Suppressor macrophage treated with lipopolysaccharide for 1 hour (primary cell): ENCODE measurements around the gene FPGS.
A peak's percentile ranks its signal among the peaks of the same experiment; 100 is the strongest.
"Not testable (repeated sequence)": the region's sequence is repeated elsewhere in the genome, so short reads cannot be mapped to it uniquely, and the experiment has no call there.

Experiments used
- DNase-seq, 3 donors: peaks; one replicate each; pipeline ENCODE4 v3.0.0-alpha.2; 2020 to 2022

FPGS gene

DNA sequence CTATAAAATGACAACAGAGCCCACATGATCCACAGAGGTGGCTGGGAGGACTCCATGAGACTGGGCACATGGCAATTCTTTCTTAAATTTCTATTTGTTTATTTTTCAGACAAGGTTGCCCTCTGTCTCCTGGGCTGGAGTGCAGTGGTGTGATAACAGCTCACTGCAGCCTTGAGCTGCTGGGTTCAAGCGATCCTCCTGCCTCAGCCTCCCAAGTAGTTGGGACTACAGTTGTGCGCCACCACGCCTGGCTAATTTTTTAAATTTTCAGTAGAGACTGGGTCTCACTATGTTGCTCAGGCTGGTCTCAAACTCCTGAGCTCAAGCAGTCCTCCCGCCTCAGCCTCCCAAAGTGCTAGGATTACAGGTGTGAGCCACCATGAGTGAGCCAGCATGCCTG is 42.9 kb downstream of the FPGS start:
- not testable (repeated sequence) for DNase-seq

GRCh38 chr9:127846443-127847177 is 43.9 kb downstream of the FPGS start:
- DNase-seq, result no peak

DNA sequence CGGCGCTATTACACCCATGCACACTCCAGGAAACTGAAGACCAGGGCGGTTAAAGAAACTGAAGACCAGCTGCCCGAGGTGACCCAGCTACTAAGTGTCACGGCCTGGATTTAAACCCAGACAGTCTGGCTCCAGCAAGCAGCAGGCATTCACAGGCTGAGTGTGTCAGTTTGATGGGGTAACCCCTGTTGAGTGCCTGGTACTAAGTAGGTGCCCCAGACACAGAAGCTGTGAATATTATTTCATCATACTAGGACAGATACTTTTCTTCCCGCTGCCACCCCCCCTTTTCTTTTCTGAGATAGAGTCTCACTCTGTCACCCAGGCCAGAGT is 44.5 kb downstream of the FPGS start:
- DNase-seq, result peak; percentile 22 to 31 (median 22)

DNA sequence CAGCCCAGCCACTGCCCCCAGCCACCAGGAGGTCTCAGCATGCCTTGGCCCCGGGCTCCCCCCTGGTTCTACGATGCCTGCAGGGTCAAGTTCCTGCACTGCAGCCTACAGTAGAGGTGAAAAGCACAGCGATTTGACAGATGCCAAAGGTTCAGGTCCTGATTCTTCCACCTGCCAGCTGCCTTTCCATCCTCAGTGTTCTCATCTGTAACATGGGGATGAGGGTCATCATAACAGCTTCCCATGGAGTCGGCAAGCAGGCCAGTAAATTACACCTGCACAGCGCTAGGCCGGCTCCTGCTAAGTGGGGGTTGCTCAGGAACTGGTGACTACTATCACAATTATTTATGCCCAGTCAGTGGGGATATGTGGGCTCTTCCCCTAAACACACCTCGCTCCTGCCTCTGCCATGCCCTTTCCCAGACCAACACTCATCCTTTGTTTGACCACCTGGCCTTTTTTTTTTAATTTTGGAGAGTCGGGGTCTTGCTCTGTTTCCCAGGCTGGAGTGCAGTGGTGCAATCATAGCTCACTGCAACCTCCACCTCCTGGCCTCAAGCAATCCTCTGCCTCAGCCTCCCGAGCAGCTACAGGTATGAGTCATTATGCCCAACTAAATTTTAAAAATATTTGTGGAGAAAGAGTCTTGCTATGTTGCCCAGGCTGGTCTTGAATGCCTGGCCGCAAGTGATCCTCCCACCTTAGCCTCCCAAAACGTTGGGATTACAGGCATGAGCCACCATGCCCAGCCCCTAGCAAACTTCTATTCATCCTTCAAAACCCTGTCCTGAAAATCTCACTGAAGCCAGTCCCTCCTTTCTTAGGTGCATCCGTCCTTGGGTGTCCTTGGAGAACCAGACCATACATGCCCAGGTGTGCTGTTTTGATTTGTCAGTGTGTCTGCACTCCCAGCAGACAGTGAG is 45.4 kb downstream of the FPGS start:
- DNase-seq, result no peak

DNA sequence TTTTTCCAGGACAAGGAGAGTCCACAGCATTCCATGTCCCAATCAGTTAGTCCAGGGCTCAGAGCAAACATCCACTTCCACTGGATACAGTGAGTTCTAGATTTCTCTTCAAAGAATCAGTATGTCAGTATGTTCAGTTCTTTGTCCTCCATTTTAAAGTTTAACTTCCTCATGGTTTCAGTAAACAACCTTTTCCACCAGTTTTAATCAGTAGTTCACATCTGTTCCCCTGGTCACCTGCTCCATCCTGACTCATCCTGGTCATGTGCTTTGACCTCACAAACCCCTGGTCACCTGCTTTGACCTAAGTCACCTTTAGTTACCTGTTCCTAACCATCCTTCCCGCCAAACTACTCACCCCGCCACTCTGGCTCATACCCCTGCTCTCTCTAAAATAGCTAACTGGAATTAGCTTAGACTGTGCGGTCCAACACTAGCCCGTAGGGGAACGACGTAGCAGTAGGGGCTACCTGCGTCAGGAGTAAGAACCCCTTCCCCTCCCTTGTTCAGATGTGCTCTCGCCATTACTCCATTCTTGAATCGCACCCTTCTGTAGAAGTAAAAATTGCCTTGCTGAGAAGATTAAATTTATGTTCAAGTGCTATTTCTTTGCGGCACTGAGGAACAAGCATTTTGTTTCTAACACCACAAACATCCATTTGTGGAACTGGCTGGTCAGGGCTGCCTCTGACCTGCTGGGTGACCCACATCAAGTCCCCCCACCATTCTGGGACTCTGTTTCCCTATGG is 46.2 kb downstream of the FPGS start:
- no peak for DNase-seq

- DNase-seq, result no peak
Measured at GRCh38 chr9:127850286-127850830, 47.7 kb downstream of the FPGS start.

- no peak for DNase-seq
Measured at GRCh38 chr9:127852829-127853228, 50.1 kb downstream of the FPGS start.

DNA sequence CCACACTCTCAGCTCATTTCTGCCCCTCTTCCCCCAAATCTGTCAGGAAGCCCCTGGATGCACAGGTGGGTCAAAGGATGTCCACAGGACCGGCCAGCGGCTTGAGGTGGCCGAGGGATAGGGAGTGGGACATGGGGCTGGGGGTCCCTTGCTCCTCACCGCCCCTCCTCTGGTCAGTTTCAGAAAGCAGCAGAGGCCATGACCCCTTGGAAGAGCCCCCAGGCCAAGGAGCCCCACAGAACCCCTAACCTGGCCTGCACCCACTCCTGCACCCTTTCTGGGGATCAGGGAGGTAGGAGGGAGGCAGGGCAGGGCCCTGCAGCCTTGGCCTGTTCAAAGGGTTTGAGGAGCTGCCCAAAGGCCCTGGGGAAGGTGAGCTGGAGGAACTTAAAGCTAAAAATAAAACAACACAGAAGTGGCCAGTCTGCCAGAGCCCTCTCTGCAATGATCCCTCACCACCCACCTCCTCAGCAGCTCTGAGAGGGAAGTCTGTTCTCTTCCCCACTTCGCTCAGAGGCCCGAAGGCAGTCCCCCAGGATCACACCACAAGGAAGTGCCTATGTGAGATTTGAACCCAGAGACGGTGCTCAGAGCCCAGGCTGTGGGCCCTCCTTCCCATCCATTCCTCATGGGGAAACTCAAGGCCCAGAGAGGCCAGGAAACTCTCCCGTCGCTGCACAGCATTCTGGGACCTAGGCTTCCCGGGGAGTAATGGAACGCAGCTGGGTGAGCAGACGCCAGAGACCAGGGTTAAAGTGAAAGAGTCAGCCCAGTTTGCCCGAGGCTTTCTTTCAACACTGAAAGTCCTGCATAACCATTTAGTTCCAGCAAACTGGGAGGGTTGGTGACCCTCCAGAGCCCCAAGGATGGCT is 50.9 kb downstream of the FPGS start:
- DNase-seq, result peak; percentile 54 to 64 (median 58)

DNA sequence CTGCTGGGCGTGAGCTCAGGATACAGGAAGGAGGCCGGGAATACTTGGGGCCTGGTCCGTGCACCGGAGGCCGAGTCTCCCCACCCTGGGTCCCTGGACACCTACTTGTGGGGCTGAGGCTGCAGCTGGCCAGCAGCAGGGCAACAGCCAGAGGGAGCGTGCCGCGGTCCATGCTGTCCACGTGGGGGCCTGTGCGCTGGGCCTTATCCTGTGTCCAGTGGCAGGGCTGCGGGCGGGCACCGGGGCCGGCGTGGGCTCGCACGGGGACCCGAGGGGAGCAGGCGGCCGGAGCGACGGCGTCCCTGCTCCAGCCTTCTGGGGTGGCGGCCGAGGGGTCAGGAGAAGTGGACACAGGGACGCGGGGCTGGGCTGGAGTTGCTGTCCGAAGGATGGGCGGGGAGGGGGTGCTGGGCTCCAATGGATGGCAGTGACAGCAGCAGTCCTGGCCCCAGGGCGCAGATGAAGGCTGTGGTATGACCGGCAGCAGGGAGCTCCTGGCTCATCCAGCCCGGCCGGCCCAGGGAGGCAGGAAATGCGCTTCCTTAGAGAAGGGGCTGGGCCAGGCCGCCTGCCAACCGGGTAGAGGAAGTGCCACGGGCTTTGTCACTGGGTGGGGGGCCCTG is 51.6 kb downstream of the FPGS start, which contains the start of gene ENG:
Gene ENG (minus strand): TSS at position 475 of the 623 bp plus-strand sequence. CDS start 303 bp downstream, at position 172.
- DNase-seq, result peak; percentile 56 to 78 (median 57)

GRCh38 chr9:127854960-127855359 is 52.3 kb downstream of the FPGS start:
- DNase-seq, result no peak

GRCh38 chr9:127855522-127855921 is 52.8 kb downstream of the FPGS start:
- DNase-seq, result no peak

DNA sequence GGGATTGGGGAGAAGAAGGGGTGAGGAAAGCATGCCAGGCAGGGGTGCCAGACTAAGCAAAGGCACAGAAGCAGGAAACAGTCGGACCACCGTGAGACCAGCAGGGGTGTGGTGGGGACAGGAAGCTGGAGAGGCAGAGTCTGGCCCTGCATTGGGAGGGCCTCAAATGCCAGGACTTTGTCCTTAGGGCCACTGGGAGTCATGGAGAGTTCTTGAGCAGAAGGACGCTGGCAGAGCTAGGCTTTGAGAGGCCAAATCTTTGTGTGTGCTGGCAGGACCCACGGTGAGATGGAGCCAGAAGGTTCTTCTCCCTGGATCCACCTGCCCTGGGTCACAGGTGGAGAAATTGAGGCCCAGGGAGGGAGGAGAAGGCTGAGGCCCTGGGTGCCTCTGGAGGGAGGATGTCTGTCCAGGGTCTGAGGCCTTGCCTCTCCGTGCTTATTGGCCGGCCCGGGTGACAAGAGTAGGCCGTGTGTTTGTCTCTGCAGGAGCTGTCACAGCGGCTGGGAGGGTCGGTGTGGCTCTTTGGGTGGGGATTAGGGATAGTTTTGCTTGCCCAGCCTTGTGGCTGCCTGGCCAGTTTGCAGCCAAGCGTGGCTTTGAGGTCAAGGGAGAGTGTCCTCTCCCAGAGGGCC is 53.5 kb downstream of the FPGS start:
- no peak for DNase-seq

- DNase-seq, result no peak
Measured at GRCh38 chr9:127856729-127857116, 54.0 kb downstream of the FPGS start.

DNA sequence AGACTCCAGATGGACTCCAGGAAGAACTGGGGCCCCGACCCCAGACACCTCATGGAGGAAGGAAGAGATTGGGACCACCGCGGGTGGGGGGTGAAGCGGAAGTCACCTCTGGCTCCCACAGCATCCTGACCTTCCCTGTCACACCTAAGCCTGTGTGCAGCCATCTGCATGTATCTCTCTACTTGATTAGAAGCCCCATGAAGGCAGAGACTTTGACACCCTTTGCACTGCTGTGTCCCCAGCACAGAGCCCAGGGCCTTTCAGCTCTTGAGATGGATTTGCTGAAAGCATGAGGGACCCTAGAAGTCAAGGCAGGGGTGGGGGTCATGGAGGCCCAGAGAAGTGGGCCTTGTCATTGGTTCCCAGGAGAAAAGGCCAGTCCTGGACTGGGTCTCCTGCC is 54.6 kb downstream of the FPGS start:
- DNase-seq, result no peak

- no peak for DNase-seq
Measured at GRCh38 chr9:127858041-127858512, 55.4 kb downstream of the FPGS start.

- no peak for DNase-seq
Measured at GRCh38 chr9:127860260-127860659, 57.6 kb downstream of the FPGS start.

- no peak for DNase-seq
Measured at GRCh38 chr9:127860779-127861178, 58.1 kb downstream of the FPGS start.

DNA sequence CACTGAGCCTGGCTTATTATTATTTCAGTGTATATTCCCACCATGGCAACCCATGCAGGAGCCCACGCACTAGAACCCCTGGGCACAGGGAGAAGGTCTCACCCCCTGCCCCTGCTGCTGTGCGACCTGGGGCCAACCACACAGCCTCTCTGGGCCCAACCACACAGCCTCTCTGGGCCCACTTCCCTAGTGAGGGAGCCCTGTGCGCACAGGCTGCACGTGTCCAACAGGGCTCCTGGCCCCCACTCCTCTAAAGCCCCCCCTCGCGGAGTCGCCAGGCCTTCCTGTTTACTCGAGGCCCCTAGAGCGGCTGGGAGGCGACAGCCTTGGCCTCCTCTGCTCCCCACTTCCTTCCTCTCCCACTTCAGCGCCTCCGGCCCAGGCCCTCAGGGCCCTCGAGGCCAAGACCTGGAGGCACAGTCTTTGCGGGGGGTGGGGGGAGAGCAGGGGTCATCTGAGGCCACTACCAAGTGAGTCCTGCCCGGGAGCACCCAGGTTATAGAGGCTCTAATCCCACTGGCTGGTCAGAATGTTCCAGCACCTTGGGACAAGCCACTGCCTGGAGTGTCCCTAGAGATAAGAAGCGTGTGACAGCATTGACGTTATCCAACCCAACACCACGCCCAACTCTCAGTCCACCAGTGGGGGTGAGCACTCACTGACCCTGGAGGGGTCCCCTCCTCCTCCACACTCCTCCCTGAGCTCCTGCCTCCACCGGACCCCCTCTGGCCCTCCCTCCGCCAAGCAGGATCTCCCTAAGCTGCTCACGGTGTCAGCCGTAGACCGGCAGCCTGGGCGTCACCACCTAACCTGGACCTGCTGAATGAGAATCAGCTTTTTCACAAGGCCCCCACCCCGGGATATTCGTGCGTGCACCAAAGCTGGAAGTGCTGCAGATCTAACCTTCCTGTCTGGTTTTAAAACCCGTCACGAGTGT is 59.7 kb downstream of the FPGS start:
- peak; percentile 57 to 75 (median 59) for DNase-seq

GRCh38 chr9:127863191-127863621 is 60.5 kb downstream of the FPGS start:
- DNase-seq, result peak; percentile 63 to 76 (median 73)
